GM19238 (cell line): ENCODE measurements around the gene PSAPL1.

ENCODE experiments used
- DNase-seq: peaks from one replicate; pipeline ENCODE4 v3.0.0; 2011; ENCODE audit warnings: low spot score; ENCODE audit not compliant: insufficient read length

The PSAPL1 gene

GRCh38 chr4:7434766-7435150 is at the start of gene PSAPL1:
TSS of gene PSAPL1 (minus strand) at chr4:7434930. CDS start at chr4:7434879, 51 bp downstream.
- no peak for DNase-seq

- DNase-seq: no peak
Observed at GRCh38 chr4:7481227-7481626, 46.5 kb upstream of the PSAPL1 start.

- no peak for DNase-seq
Observed at GRCh38 chr4:7480423-7480822, 45.7 kb upstream of the PSAPL1 start.

GRCh38 chr4:7478665-7479064 is 43.9 kb upstream of the PSAPL1 start:
- DNase-seq: no peak

- no peak for DNase-seq
Observed at GRCh38 chr4:7477695-7478094, 43.0 kb upstream of the PSAPL1 start.

- no peak for DNase-seq
Observed at GRCh38 chr4:7476820-7477219, 42.1 kb upstream of the PSAPL1 start.

GRCh38 chr4:7475207-7475606 is 40.5 kb upstream of the PSAPL1 start:
- no peak for DNase-seq

- no peak for DNase-seq
Observed at GRCh38 chr4:7474320-7474719, 39.6 kb upstream of the PSAPL1 start.

GRCh38 chr4:7473081-7473480 is 38.4 kb upstream of the PSAPL1 start:
- DNase-seq: no peak

- DNase-seq: no peak
Observed at GRCh38 chr4:7472442-7473013, 37.8 kb upstream of the PSAPL1 start.

- DNase-seq: no peak
Observed at GRCh38 chr4:7470522-7471128, 35.9 kb upstream of the PSAPL1 start.

GRCh38 chr4:7470111-7470510 is 35.4 kb upstream of the PSAPL1 start:
- no peak for DNase-seq

- DNase-seq: no peak
Observed at GRCh38 chr4:7469023-7469422, 34.3 kb upstream of the PSAPL1 start.

- no peak for DNase-seq
Observed at GRCh38 chr4:7467471-7467870, 32.7 kb upstream of the PSAPL1 start.

GRCh38 chr4:7466904-7467303 is 32.2 kb upstream of the PSAPL1 start:
- DNase-seq: no peak

GRCh38 chr4:7466215-7466614 is 31.5 kb upstream of the PSAPL1 start:
- no peak for DNase-seq

GRCh38 chr4:7465017-7465416 is 30.3 kb upstream of the PSAPL1 start:
- DNase-seq: no peak

GRCh38 chr4:7464259-7464655 is 29.5 kb upstream of the PSAPL1 start:
- no peak for DNase-seq

GRCh38 chr4:7463566-7464258 is 29.0 kb upstream of the PSAPL1 start:
- DNase-seq: no peak

- no peak for DNase-seq
Observed at GRCh38 chr4:7462509-7462971, 27.8 kb upstream of the PSAPL1 start.

GRCh38 chr4:7461230-7461629 is 26.5 kb upstream of the PSAPL1 start:
- DNase-seq: no peak

GRCh38 chr4:7460566-7460965 is 25.8 kb upstream of the PSAPL1 start:
- no peak for DNase-seq

GRCh38 chr4:7459471-7459870 is 24.7 kb upstream of the PSAPL1 start:
- no peak for DNase-seq
